Stomach (tissue), 9 donors: ENCODE measurements around the gene HERPUD2. TPM values are rescaled to one million over a fixed set of nuclear protein-coding genes. Genes with fewer than 3 reads are reported as not detected.
"Not testable (repeated sequence)": the region's sequence is repeated elsewhere in the genome, so short reads cannot be mapped to it uniquely, and the experiment has no call there.

ENCODE experiments used
- DNase-seq, 2 donors: peaks; one replicate each; pipeline versions ENCODE4 v3.0.0 to v3.0.0-alpha.2; 2013 to 2019
- H3K27ac ChIP-seq, 5 donors: fragments of 200-600 bp in 4 of 5; sonication (generic) in 4 of 5; one replicate each; pipeline ENCODE4 v1.5.1; 2013 to 2019; ENCODE audit warnings: mild to moderate bottlenecking in 1 of 5, moderate library complexity in 1 of 5
- H3K27me3 ChIP-seq, 3 donors: fragments of 200-600 bp; sonication (generic); one replicate each; pipeline ENCODE4 v1.5.1; 2017 to 2019; ENCODE audit warnings: mixed run types in 1 of 3
- H3K36me3 ChIP-seq, 4 donors: fragments of 200-600 bp; sonication (generic); 1 replicate in 3 of 4; 2 replicates in 1 of 4; pipeline ENCODE4 v1.5.1; 2016 to 2019
- H3K4me1 ChIP-seq, 4 donors: fragments of 200-600 bp; sonication (generic); one replicate each; pipeline ENCODE4 v1.5.1; 2016 to 2019
- H3K4me3 ChIP-seq, 4 donors: fragments of 200-600 bp; sonication (generic) in 3 of 4; one replicate each; pipeline ENCODE4 v1.5.1; 2016 to 2019; ENCODE audit warnings: mild to moderate bottlenecking in 1 of 4
- H3K9me3 ChIP-seq, 4 donors: fragments of 200-600 bp; sonication (generic); one replicate each; pipeline ENCODE4 v1.5.1; 2016 to 2019
- CTCF ChIP-seq, 7 experiments: fragments of 450-650 bp in 4 of 7; fragments of 200-600 bp in 3 of 7; sonication (generic) in 3 of 7; IDR thresholded peaks; one replicate each; pipeline ENCODE4 v1.5.1; 2016 to 2019; ENCODE audit warnings: antibody characterized with exemption in 7 of 7, control low read depth in 2 of 7, mild to moderate bottlenecking in 1 of 7
- EP300 ChIP-seq: sonication (generic); formaldehyde crosslinking; IDR thresholded peaks from one replicate; pipeline ENCODE4 v1.6.1; 2017; ENCODE audit warnings: antibody characterized with exemption
- POLR2A ChIP-seq, 4 donors: fragments of 450-650 bp; IDR thresholded peaks; one replicate each; pipeline ENCODE4 v1.6.1; 2016; ENCODE audit warnings: antibody characterized with exemption in 4 of 4, control low read depth in 2 of 4, mild to moderate bottlenecking in 1 of 4, moderate library complexity in 1 of 4
- POLR2AphosphoS5 ChIP-seq, 3 donors: sonication (generic); formaldehyde crosslinking; IDR thresholded peaks; one replicate each; pipeline ENCODE4 v1.6.1; 2016; ENCODE audit warnings: antibody characterized with exemption in 3 of 3
- WGBS, 5 donors: extraction: QIAGEN DNeasy Blood & Tissue Kit in 3 of 5; methylation state at CpG; one replicate each; pipeline versions ENCODE4 v1.1.5 to v1.1.7; 2013 to 2018; 5-methylcytosine and 5-hydroxymethylcytosine counted together
- intact Hi-C: fragments of 100-400 bp; cut with DNase I; formaldehyde crosslinking; loops from one replicate; pipeline ENCODE4 v1.15.1; 2023; ENCODE audit warnings: low total_unique reads
- polyA plus RNA-seq, 3 donors: library from polyadenylated mRNA; stranded (reverse); fragments of 200-250 nt; gene quantifications; one replicate each; pipeline ENCODE4 v1.2.3, GENCODE V29; 2013
- total RNA-seq, 5 donors: library from RNA; depleted of rRNA; stranded (reverse); fragments of >200 nt; gene quantifications; one replicate each; pipeline versions ENCODE4 v1.1.0 to v1.2.3, GENCODE V29; 2014 to 2016
- donor health status: healthy with polysubstance abuse.
- donor health status: Bipolar disorder and iron deficiency.
- donor health status: healthy.

HERPUD2 gene
- total and polyA plus RNA-seq, 8 donors, result 1.4 to 26.7 (median 9.0) TPM

- peak overlapping the region; percentile 11 to 91 (median 55) for H3K4me3 ChIP-seq
- TF ChIP-seq CTCF (IDR thresholded peaks at IDR 0.05) (no peak), EP300 (no peak), POLR2AphosphoS5 (IDR thresholded peaks at IDR 0.05) (no peak), POLR2A (IDR thresholded peaks at IDR 0.05) (no peak)
- H3K27me3 ChIP-seq, result no peaks in the 10 kb centered on the region
- WGBS, 5 donors, result 46 to 55% (median 51%) methylated on average over 6 of the region's 6 CpGs
- no peaks in the 10 kb centered on the region for H3K36me3 ChIP-seq
- H3K27ac ChIP-seq, result peak overlapping the region in 3 of 5 donors; percentile 5 to 99 (median 21)
- no peaks in the 10 kb centered on the region for H3K9me3 ChIP-seq
- H3K4me1 ChIP-seq, result peaks cover 35 to 89% (median 77%) of the 10 kb centered on the region in 4 donors
- intact Hi-C loops, result no loop called here
- DNase-seq, result peak in 1 of 2 donors; percentile 46
Measured at GRCh38 chr7:35691827-35692307, 3.1 kb downstream of the HERPUD2 start.

GRCh38 chr7:35691366-35691765 lies 3.6 kb downstream of the HERPUD2 start:
- TF ChIP-seq POLR2AphosphoS5 (IDR thresholded peaks at IDR 0.05) (no peak), CTCF (IDR thresholded peaks at IDR 0.05) (no peak), POLR2A (IDR thresholded peaks at IDR 0.05) (no peak), EP300 (no peak)
- intact Hi-C loops, result no loop called here
- H3K36me3 ChIP-seq, result no peaks in the 10 kb centered on the region
- no peak for DNase-seq
- H3K9me3 ChIP-seq, result no peaks in the 10 kb centered on the region
- WGBS, 5 donors, result 45 to 71% (median 67%) methylated on average over 1 of the region's 1 CpG
- H3K4me3 ChIP-seq, result peak overlapping the region; percentile 11 to 91 (median 55)
- H3K4me1 ChIP-seq, result peaks cover 35 to 85% (median 77%) of the 10 kb centered on the region in 4 donors
- peak overlapping the region in 3 of 5 donors; percentile 5 to 99 (median 21) for H3K27ac ChIP-seq
- H3K27me3 ChIP-seq, result no peaks in the 10 kb centered on the region

- H3K27me3 ChIP-seq, H3K9me3 ChIP-seq, H3K36me3 ChIP-seq, intact Hi-C loops, DNase-seq: not testable (repeated sequence)
- 77 to 93% (median 87%) methylated on average over 10 of the region's 10 CpGs for WGBS, 5 donors
- Histone ChIP-seq H3K27ac (peak overlapping the region in 2 of 5 donors; percentile 21 to 99), H3K4me1 (peaks cover 35 to 77% (median 70%) of the 10 kb centered on the region in 4 donors), H3K4me3 (peak overlapping the region in 3 of 4 donors; percentile 1 to 91 (median 83))
Measured at GRCh38 chr7:35690614-35691013, 4.3 kb downstream of the HERPUD2 start.

- Histone ChIP-seq H3K4me1 (peaks cover 11 to 51% (median 40%) of the 10 kb centered on the region in 4 donors), H3K27ac (no peak overlapping the region), H3K4me3 (no peak overlapping the region), H3K9me3 (no peaks in the 10 kb centered on the region), H3K27me3 (no peaks in the 10 kb centered on the region), H3K36me3 (peaks cover 4 to 20% (median 13%) of the 10 kb centered on the region in 4 donors)
- TF ChIP-seq POLR2A (IDR thresholded peaks at IDR 0.05) (no peak), CTCF (IDR thresholded peaks at IDR 0.05) (no peak), EP300 (no peak), POLR2AphosphoS5 (IDR thresholded peaks at IDR 0.05) (no peak)
- WGBS, 5 donors, result 94 to 99% (median 97%) methylated on average over 5 of the region's 5 CpGs
- no peak for DNase-seq
- intact Hi-C loops, result no loop called here
Measured at GRCh38 chr7:35685781-35686180, 9.2 kb downstream of the HERPUD2 start.

GRCh38 chr7:35681231-35682029 lies 13.5 kb downstream of the HERPUD2 start:
- Histone ChIP-seq H3K36me3 (peaks cover 4 to 20% (median 13%) of the 10 kb centered on the region in 4 donors), H3K9me3 (no peaks in the 10 kb centered on the region), H3K27ac (no peak overlapping the region), H3K4me1 (peaks cover 0 to 50% (median 26%) of the 10 kb centered on the region in 4 donors), H3K27me3 (no peaks in the 10 kb centered on the region), H3K4me3 (no peak overlapping the region)
- intact Hi-C loops, result no loop called here
- TF ChIP-seq POLR2A (IDR thresholded peaks at IDR 0.05), result no peak
- no peak for TF ChIP-seq CTCF (IDR thresholded peaks at IDR 0.05)
- TF ChIP-seq EP300, result no peak
- TF ChIP-seq POLR2AphosphoS5 (IDR thresholded peaks at IDR 0.05), result no peak
- 90 to 97% (median 94%) methylated on average over 1 of the region's 1 CpG for WGBS, 5 donors
- no peak for DNase-seq
